Superior temporal gyrus (tissue), 1 donor: ENCODE data around the gene ZNF10.

Source experiments
- DNase-seq: peaks from one replicate; pipeline ENCODE4 v3.0.0-alpha.2; 2016; ENCODE audit errors: extremely low spot score

Gene ZNF10

GRCh38 chr12:133130038-133130807, at the start of gene ZNF10, which contains the start of gene ZNF891:
ZNF10 (plus strand) TSS chr12:133130627; CDS start chr12:133144493, 13,866 bp downstream.
ZNF891 (minus strand) TSS chr12:133130274; CDS start chr12:133121918, 8,356 bp downstream.
- DNase-seq = peak; percentile 92

- no peak for DNase-seq
These were observed 49.2 kb upstream of the ZNF10 start for GRCh38 chr12:133081159-133081780.

DNA sequence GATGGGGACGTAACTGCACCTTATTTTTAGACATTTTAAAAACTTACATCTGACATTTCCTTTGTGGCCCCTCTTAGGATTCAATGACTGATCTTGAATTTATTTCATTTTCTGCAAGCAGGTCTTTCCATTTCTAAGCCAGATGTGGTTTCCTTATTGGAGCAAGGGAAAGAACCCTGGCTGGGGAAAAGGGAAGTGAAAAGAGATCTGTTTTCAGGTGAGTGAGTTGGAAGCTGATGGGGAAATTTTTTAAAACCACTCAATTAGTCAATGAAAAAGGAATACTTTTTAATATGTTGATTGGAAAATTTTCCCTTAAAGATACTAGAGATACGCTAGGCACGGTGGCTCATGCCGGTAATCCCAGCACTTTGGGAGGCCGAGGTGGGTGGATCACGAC, 47.1 kb upstream of the ZNF10 start:
- no peak for DNase-seq

GRCh38 chr12:133105620-133106019, 24.8 kb upstream of the ZNF10 start:
- DNase-seq = no peak

DNA sequence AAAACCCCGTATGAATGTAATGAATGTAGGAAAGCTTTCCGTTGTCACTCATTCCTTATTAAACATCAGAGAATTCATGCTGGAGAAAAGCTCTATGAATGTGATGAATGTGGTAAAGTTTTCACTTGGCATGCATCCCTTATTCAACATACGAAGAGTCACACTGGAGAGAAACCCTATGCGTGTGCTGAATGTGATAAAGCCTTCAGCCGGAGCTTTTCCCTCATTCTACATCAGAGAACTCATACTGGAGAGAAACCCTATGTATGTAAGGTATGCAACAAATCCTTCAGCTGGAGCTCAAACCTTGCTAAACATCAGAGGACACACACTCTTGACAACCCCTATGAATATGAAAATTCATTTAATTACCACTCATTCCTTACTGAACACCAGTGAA, 24.2 kb upstream of the ZNF10 start:
- DNase-seq = no peak

GRCh38 chr12:133107121-133107520, 23.3 kb upstream of the ZNF10 start:
- DNase-seq = no peak

- no peak for DNase-seq
These were observed 22.3 kb upstream of the ZNF10 start for GRCh38 chr12:133108150-133108549.

DNA sequence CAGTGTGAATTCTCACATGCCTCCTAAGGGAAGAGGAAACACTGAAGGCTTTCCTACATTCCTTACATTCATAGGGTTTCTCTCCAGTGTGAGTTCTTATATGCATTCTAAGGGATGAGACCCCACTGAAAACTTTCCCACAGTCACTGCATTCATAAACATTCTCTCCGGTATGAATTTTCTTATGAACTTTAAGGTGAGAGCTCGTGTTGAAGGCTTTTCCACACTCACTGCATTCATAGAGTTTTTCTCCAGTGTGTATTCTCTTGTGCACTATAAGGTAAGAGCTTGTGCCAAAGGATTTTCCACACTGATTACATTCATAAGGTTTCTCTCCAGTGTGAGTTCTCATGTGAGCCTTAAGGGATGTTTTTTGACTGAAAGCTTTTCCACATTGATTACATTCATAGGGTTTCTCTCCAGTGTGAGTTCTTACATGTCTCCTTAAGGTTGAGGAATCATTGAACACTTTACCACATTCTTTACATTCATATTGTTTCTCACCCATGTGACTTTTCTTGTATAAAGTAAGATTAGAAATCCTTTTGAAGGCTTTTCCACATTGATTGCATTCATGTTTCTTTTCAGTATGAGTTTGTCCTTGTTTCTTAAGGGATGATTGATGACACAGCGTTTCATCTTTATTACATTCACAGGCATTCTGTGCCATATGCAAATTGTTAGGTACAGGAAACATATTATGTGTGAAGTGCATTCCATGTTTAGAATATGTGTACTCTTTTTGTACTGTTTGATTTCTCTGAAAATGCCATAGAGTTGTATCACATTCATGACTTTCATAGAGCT, 9.8 kb upstream of the ZNF10 start:
- DNase-seq = no peak

GRCh38 chr12:133124674-133125073, 5.8 kb upstream of the ZNF10 start:
- no peak for DNase-seq

DNA sequence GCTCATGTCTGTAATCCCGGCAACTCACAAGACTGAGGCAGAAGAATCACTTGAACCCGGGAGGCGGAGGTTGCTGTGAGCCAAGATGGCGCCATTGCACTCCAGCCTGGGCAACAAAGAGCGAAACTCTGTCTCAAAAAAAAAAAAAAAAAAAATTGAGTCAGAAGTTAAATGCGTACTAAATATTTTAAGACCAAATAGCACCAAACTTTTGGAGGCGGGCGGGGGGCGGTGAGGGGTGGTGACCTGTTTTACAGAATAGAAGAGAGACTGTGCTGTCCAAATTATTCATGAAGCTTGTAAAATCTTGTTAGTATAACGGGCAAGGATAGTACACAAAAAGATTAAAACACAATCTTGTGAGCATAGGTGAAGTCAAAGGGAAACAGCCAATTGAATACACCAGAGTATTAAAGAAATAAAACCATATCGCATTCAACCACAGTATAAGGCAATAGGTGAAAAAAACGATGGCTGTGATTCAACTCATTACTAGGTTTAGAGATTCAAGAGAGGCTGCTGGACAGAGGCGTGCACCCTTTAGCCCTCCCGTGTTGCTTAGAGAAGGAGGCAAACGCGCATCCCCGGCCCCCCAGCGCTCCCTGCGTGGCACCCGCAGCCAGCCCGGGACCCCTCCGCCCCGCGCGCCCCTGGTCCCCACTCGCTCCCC, 924 bp upstream of the ZNF10 start:
- DNase-seq = peak; percentile 22

GRCh38 chr12:133130808-133131128, 341 bp downstream of the ZNF10 start:
- no peak for DNase-seq

DNA sequence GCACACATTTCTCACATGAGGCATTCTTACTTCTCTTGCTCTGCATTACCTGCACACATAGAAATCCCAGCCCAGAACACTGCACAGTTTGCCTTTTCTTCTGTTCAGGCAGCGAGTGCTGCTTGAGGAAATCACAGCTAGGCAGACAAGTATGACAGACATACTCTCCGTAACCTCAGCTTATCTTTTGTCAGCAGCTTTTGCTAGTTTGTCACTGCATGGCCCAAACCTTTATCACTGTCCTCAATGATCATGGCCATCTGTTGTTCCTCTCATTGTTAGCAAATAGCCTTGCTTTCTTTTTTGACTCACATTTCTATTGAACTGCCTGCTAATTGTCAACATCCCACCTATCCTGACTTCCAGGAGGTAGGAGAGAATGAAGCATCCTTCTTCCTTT, 5.3 kb downstream of the ZNF10 start:
- DNase-seq = no peak

DNA sequence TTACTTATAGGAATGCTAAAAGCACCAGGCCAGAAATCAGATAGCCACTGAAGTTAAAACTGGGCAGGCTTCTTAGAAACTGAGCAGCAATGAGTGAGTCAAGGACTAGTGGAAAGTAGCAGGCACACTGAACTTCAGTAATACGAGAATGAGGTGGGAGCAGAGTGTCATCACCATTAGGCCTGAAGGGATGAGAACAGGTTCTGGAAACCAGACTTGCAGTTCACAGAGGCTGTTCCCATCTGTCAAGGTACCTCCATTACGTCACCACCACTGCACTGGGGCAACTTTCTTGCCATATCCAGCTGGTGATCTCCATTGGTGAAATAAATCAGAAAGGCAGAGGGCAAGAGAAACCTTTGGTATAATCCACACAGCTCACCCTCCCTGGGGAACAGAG, 15.6 kb downstream of the ZNF10 start:
- DNase-seq = no peak

DNA sequence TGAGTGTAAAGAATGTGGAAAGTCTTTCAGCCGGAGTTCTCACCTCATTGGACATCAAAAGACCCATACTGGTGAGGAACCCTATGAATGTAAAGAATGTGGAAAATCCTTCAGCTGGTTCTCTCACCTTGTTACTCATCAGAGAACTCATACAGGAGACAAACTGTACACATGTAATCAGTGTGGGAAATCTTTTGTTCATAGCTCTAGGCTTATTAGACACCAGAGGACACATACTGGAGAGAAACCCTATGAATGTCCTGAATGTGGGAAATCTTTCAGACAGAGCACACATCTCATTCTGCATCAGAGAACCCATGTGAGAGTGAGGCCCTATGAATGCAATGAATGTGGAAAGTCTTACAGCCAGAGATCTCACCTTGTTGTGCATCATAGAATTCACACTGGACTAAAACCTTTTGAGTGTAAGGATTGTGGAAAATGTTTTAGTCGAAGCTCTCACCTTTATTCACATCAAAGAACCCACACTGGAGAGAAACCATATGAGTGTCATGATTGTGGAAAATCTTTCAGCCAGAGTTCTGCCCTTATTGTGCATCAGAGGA, 25.8 kb downstream of the ZNF10 start:
- no peak for DNase-seq

GRCh38 chr12:133165776-133166175, 35.3 kb downstream of the ZNF10 start:
- DNase-seq = no peak

DNA sequence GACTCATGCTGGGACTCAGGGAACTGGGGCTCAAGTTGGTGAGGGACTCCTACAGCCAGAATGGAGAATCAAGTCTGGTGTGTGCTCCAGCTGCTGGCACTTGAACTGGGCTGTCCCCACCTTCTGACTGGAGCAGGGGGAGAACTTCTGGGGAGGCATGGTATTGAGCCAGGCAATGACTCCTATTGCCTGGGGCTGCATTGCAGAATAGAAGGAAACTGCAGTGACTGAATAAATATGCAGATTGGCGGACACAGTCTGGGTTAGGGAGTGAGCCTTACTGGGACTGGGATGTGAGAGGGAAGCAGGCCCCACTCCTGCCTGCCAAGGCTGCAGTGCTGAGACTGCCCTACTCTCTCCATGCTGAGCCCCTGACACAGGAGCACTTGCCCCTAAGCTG, 42.1 kb downstream of the ZNF10 start:
- DNase-seq = no peak

DNA sequence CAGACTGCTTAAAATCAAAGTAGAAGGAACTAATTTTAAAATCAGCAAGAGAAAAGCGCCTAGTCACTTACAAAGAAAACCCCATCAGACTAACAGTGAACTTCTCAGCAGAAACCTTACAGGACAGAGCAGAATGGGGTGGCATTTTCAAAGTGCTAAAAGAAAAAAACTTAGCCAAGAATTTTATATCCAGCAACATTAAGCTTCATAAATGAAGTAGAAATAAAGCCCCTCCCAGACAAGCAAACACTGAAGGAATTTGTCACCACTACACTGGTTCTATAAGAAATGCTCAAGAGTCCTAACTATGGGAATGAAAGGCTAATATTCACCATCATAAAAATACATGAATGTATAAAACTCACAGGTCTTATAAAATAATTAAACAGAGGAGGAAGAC, 44.5 kb downstream of the ZNF10 start:
- no peak for DNase-seq

- DNase-seq = no peak
These were observed 50.2 kb downstream of the ZNF10 start for GRCh38 chr12:133180669-133181068.

DNA sequence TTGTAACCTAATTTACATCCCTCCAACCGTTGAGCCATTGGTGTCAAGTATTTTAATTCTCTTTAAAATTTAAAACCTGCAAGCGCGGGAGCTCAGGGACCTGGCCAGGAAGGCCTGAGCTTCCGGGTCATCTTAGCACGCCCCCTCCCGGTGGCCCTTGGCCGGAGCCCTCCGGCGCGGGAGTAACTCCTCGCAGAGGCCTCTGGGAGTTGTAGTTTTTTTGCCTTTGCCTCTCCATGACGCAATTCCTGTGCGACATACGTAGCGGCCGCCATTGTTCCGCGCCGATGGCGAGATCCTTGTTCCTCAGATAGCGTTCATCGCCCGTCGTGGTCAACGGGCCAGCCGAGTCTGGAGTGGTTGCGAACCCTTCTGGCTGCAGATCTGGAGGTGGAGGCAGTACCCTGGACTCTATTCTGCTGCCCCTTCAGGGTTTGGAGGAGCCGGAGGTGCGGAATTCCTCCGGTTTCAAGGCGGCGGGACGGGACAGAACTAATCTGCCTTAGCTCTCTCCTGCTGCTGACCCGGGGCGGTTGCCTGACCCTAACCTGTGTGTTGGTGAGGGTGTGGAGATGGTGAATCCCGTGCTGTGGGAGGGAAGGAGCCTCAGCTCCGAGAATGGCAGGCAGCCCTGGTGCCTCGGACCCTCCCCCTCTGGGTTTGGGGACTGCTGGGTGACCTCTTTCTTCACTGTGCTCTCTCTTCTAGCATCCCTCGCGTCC, 51.0 kb downstream of the ZNF10 start, which contains the start of gene ZNF268:
TSS of gene ZNF268 (plus strand) at position 258 of the 722 bp plus-strand sequence. CDS start 503 bp downstream, outside the sequence.
- peak; percentile 97 for DNase-seq

GRCh38 chr12:133190176-133190575, 59.7 kb downstream of the ZNF10 start:
- DNase-seq = no peak

DNA sequence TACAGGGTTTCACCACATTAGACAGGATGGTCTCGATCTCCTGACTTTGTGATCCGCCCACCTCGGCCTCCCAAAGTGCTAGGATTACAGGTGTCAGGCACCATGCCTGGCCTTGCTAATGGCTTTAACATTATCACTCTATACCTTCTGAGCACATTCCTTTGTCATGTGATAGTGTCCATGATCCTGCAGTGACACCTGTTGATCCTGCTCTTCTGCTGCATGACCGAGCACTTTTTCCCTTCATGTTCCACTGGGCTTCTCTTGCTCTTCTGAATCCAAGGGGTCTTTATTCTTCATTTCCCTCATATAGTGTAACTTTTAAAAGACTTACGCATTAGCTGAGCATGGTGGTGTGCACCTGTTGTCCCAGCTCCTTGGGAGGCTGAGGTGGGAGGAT, 62.4 kb downstream of the ZNF10 start:
- DNase-seq = no peak
